Stimulated activated CD4-positive, alpha-beta T cell treated with anti-CD3 and anti-CD28 coated beads, Interleukin-2, amount 100 ng/mL, for 4 hours (primary cell): Measurements from ENCODE around the gene AGPAT2.

Experiments
- DNase-seq: peaks from one replicate; pipeline ENCODE4 v3.0.0-alpha.2; 2020; ENCODE audit warnings: low read depth

The AGPAT2 gene

GRCh38 chr9:136661641-136662325, 25.5 kb downstream of the AGPAT2 start:
- no peak for DNase-seq

GRCh38 chr9:136660971-136661550, 26.2 kb downstream of the AGPAT2 start:
- no peak for DNase-seq

- no peak for DNase-seq
These were observed 27.1 kb downstream of the AGPAT2 start for GRCh38 chr9:136659861-136660784.

GRCh38 chr9:136658849-136659535, 28.3 kb downstream of the AGPAT2 start:
- no peak for DNase-seq

GRCh38 chr9:136657974-136658848, 29.0 kb downstream of the AGPAT2 start:
- no peak for DNase-seq

GRCh38 chr9:136656795-136657611, 30.3 kb downstream of the AGPAT2 start:
- no peak for DNase-seq

- DNase-seq, result no peak
These were observed 31.0 kb downstream of the AGPAT2 start for GRCh38 chr9:136656183-136656738.

GRCh38 chr9:136655536-136656182, 31.6 kb downstream of the AGPAT2 start:
- no peak for DNase-seq

GRCh38 chr9:136654820-136655535, 32.3 kb downstream of the AGPAT2 start:
- DNase-seq, result no peak

GRCh38 chr9:136653323-136654079, 33.8 kb downstream of the AGPAT2 start:
- DNase-seq, result no peak

- no peak for DNase-seq
These were observed 35.4 kb downstream of the AGPAT2 start for GRCh38 chr9:136651860-136652259.

GRCh38 chr9:136650648-136651047, 36.6 kb downstream of the AGPAT2 start:
- DNase-seq, result no peak

- DNase-seq, result no peak
These were observed 37.2 kb downstream of the AGPAT2 start for GRCh38 chr9:136650021-136650420.

GRCh38 chr9:136648751-136649150, 38.5 kb downstream of the AGPAT2 start:
- DNase-seq, result no peak

- no peak for DNase-seq
These were observed 40.2 kb downstream of the AGPAT2 start for GRCh38 chr9:136646827-136647711.

GRCh38 chr9:136645903-136646754, 41.1 kb downstream of the AGPAT2 start:
- no peak for DNase-seq
